Vagina (tissue), 2 donors: ENCODE measurements around the gene ANKRD60. TPM values are rescaled to one million over a fixed set of nuclear protein-coding genes. Genes with fewer than 3 reads are reported as not detected.

Experiments used
- DNase-seq, 2 donors: peaks; one replicate each; pipeline ENCODE4 v3.0.0-alpha.2; 2017; ENCODE audit errors: extremely low spot score in 2 of 2
- H3K27ac ChIP-seq: fragments of 200-600 bp; sonication (generic); one replicate; pipeline ENCODE4 v1.5.1; 2019
- H3K27me3 ChIP-seq: fragments of 200-600 bp; sonication (generic); one replicate; pipeline ENCODE4 v1.5.1; 2019
- H3K36me3 ChIP-seq, 2 donors: fragments of 200-600 bp; sonication (generic); one replicate each; pipeline ENCODE4 v1.5.1; 2017 to 2019
- H3K4me1 ChIP-seq: fragments of 200-600 bp; sonication (generic); one replicate; pipeline ENCODE4 v1.5.1; 2019
- H3K4me3 ChIP-seq, 2 donors: fragments of 200-600 bp; sonication (generic); 1 replicate in 1 of 2; 2 replicates in 1 of 2; pipeline ENCODE4 v1.5.1; 2016 to 2019
- H3K9me3 ChIP-seq: fragments of 200-600 bp; sonication (generic); one replicate; pipeline ENCODE4 v1.5.1; 2019
- CTCF ChIP-seq, 3 experiments: fragments of 450-650 bp in 2 of 3; fragments of 200-600 bp in 1 of 3; sonication (generic) in 1 of 3; IDR thresholded peaks; one replicate each; pipeline ENCODE4 v1.5.1; 2017 to 2019; ENCODE audit warnings: antibody characterized with exemption in 3 of 3, mild to moderate bottlenecking in 2 of 3, moderate library complexity in 2 of 3
- POLR2A ChIP-seq, 2 donors: fragments of 450-650 bp; IDR thresholded peaks; one replicate each; pipeline ENCODE4 v1.6.1; 2017; ENCODE audit warnings: antibody characterized with exemption in 2 of 2, mild to moderate bottlenecking in 2 of 2, moderate library complexity in 2 of 2
- POLR2AphosphoS5 ChIP-seq, 2 donors: sonication (generic); formaldehyde crosslinking; IDR thresholded peaks; one replicate each; pipeline ENCODE4 v1.9.0; 2017; ENCODE audit warnings: antibody characterized with exemption in 2 of 2, mild to moderate bottlenecking in 2 of 2, low read depth in 1 of 2; ENCODE audit not compliant: insufficient read depth in 1 of 2
- intact Hi-C: fragments of 100-400 bp; cut with DNase I; formaldehyde crosslinking; loops from one replicate; pipeline ENCODE4 v1.15.1; 2023
- total RNA-seq: library from RNA; depleted of rRNA; stranded (reverse); fragments of >200 nt; gene quantifications from one replicate; pipeline ENCODE4 v1.2.3, GENCODE V29; 2016

ANKRD60 gene
- total RNA-seq, 1 donor from 2014 or later, result not detected

GRCh38 chr20:58264271-58264670 is 35.8 kb upstream of the ANKRD60 start:
- no peak for DNase-seq
- H3K27me3 ChIP-seq, result no peaks in the 10 kb centered on the region
- H3K4me3 ChIP-seq, result no peak overlapping the region
- no peaks in the 10 kb centered on the region for H3K9me3 ChIP-seq
- peaks cover 0 to 6% of the 10 kb centered on the region in 2 donors for H3K36me3 ChIP-seq
- intact Hi-C loops, result no loop called here
- no peak overlapping the region for H3K27ac ChIP-seq
- H3K4me1 ChIP-seq, result no peaks in the 10 kb centered on the region
- no peak for TF ChIP-seq POLR2AphosphoS5 (IDR thresholded peaks at IDR 0.05; ENCODE audit: insufficient read depth in 1 of 2, low read depth in 1 of 2)
- TF ChIP-seq CTCF (IDR thresholded peaks at IDR 0.05), result no peak
- TF ChIP-seq POLR2A (IDR thresholded peaks at IDR 0.05), result no peak

GRCh38 chr20:58261660-58262059 is 33.2 kb upstream of the ANKRD60 start:
- TF ChIP-seq POLR2A (IDR thresholded peaks at IDR 0.05) (no peak), CTCF (IDR thresholded peaks at IDR 0.05) (no peak), POLR2AphosphoS5 (IDR thresholded peaks at IDR 0.05; ENCODE audit: insufficient read depth in 1 of 2, low read depth in 1 of 2) (no peak)
- no peak overlapping the region for H3K4me3 ChIP-seq
- intact Hi-C loops, result no loop called here
- H3K36me3 ChIP-seq, result peaks cover 0 to 6% of the 10 kb centered on the region in 2 donors
- no peaks in the 10 kb centered on the region for H3K9me3 ChIP-seq
- DNase-seq, result no peak
- no peaks in the 10 kb centered on the region for H3K4me1 ChIP-seq
- no peaks in the 10 kb centered on the region for H3K27me3 ChIP-seq
- no peak overlapping the region for H3K27ac ChIP-seq

- DNase-seq, result no peak
- Histone ChIP-seq H3K9me3 (no peaks in the 10 kb centered on the region), H3K4me1 (no peaks in the 10 kb centered on the region), H3K4me3 (no peak overlapping the region), H3K27me3 (no peaks in the 10 kb centered on the region), H3K27ac (no peak overlapping the region), H3K36me3 (no peaks in the 10 kb centered on the region)
- intact Hi-C loops, result no loop called here
- TF ChIP-seq CTCF (IDR thresholded peaks at IDR 0.05) (no peak), POLR2A (IDR thresholded peaks at IDR 0.05) (no peak), POLR2AphosphoS5 (IDR thresholded peaks at IDR 0.05; ENCODE audit: insufficient read depth in 1 of 2, low read depth in 1 of 2) (no peak)
Measured at GRCh38 chr20:58260006-58260405, 31.6 kb upstream of the ANKRD60 start.

- TF ChIP-seq POLR2A (IDR thresholded peaks at IDR 0.05), result no peak
- TF ChIP-seq POLR2AphosphoS5 (IDR thresholded peaks at IDR 0.05; ENCODE audit: insufficient read depth in 1 of 2, low read depth in 1 of 2), result no peak
- no peak for TF ChIP-seq CTCF (IDR thresholded peaks at IDR 0.05)
- Histone ChIP-seq H3K27ac (no peak overlapping the region), H3K9me3 (no peaks in the 10 kb centered on the region), H3K36me3 (no peaks in the 10 kb centered on the region), H3K27me3 (no peaks in the 10 kb centered on the region), H3K4me3 (no peak overlapping the region), H3K4me1 (no peaks in the 10 kb centered on the region)
- intact Hi-C loops, result no loop called here
- no peak for DNase-seq
Measured at GRCh38 chr20:58256842-58257241, 28.4 kb upstream of the ANKRD60 start.

GRCh38 chr20:58256307-58256706 is 27.9 kb upstream of the ANKRD60 start:
- no peak for DNase-seq
- H3K36me3 ChIP-seq, result no peaks in the 10 kb centered on the region
- no peaks in the 10 kb centered on the region for H3K4me1 ChIP-seq
- H3K27ac ChIP-seq, result no peak overlapping the region
- no peak overlapping the region for H3K4me3 ChIP-seq
- TF ChIP-seq CTCF (IDR thresholded peaks at IDR 0.05), result no peak
- TF ChIP-seq POLR2A (IDR thresholded peaks at IDR 0.05), result no peak
- TF ChIP-seq POLR2AphosphoS5 (IDR thresholded peaks at IDR 0.05; ENCODE audit: insufficient read depth in 1 of 2, low read depth in 1 of 2), result no peak
- no peaks in the 10 kb centered on the region for H3K9me3 ChIP-seq
- intact Hi-C loops, result no loop called here
- H3K27me3 ChIP-seq, result no peaks in the 10 kb centered on the region
